C4-2B (cell line): ENCODE data around the gene INPP4A.

Experiments used
- ZFX ChIP-seq: fragments of 450-650 bp; IDR thresholded peaks from 2 replicates; pipeline ENCODE4 v1.6.1; 2017
- TF ChIP-seq, protein P1 (sequence below): fragments of 450-650 bp; conservative IDR thresholded peaks from 2 replicates; pipeline ENCODE4 v1.5.1; 2017; ENCODE audit warnings: mild to moderate bottlenecking

DNA sequence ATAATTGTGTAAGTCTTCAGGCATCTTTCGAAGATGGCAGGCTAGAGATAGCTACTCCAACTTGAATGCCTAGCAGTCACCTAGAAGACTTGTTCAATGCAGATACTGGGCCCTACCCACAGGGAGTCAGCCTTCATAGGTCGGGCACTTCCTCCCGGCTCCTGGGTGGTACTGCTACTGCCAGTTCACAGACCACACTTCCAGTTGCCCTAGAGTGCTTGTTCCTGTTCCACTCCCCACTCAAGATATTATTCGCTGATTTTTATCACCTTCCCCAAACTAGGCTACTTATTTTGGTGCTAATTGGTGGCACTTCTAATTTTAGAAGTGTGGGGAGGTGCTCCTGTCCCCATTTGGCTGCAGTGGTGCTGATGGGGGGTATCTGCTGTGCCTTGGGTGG is 34.2 kb downstream of the INPP4A start:
- TF ChIP-seq, protein P1, sequence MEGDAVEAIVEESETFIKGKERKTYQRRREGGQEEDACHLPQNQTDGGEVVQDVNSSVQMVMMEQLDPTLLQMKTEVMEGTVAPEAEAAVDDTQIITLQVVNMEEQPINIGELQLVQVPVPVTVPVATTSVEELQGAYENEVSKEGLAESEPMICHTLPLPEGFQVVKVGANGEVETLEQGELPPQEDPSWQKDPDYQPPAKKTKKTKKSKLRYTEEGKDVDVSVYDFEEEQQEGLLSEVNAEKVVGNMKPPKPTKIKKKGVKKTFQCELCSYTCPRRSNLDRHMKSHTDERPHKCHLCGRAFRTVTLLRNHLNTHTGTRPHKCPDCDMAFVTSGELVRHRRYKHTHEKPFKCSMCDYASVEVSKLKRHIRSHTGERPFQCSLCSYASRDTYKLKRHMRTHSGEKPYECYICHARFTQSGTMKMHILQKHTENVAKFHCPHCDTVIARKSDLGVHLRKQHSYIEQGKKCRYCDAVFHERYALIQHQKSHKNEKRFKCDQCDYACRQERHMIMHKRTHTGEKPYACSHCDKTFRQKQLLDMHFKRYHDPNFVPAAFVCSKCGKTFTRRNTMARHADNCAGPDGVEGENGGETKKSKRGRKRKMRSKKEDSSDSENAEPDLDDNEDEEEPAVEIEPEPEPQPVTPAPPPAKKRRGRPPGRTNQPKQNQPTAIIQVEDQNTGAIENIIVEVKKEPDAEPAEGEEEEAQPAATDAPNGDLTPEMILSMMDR, result no peak
- TF ChIP-seq ZFX, result no peak
